ENCODE data around the gene KEL. TPM values are rescaled to one million over a fixed set of nuclear protein-coding genes. Genes with fewer than 3 reads are reported as not detected.

KEL gene
- total RNA-seq, 2 donors from 2014 or later: 0.31 to 1.8 TPM

GRCh38 chr7:142956951-142957623 is 5.1 kb downstream of the KEL start:
- no peak for ATAC-seq (replicated peaks in 1 of 2)
- no peaks in the 10 kb centered on the region for H3K4me1 Mint-ChIP-seq (ENCODE audit: low read depth)
- H3K27ac Mint-ChIP-seq: no peak overlapping the region
- no peak overlapping the region for H3K4me3 Mint-ChIP-seq
- DNase-seq: no peak
- H3K9me3 Mint-ChIP-seq: peaks cover 13 to 17% of the 10 kb centered on the region in 2 donors
- H3K27me3 Mint-ChIP-seq (ENCODE audit: low read depth): peaks cover 15% of the 10 kb centered on the region
- peaks cover 2 to 10% of the 10 kb centered on the region in 2 donors for H3K36me3 Mint-ChIP-seq (ENCODE audit: insufficient read depth in 2 of 2)

GRCh38 chr7:142954680-142955268 is 7.4 kb downstream of the KEL start:
- Mint-ChIP-seq H3K36me3 (ENCODE audit: insufficient read depth in 2 of 2) (peaks cover 2 to 10% of the 10 kb centered on the region in 2 donors), H3K27me3 (ENCODE audit: low read depth) (peaks cover 14% of the 10 kb centered on the region), H3K4me3 (no peak overlapping the region), H3K4me1 (ENCODE audit: low read depth) (no peaks in the 10 kb centered on the region), H3K27ac (no peak overlapping the region), H3K9me3 (peaks cover 13 to 17% of the 10 kb centered on the region in 2 donors)
- DNase-seq (no peak), ATAC-seq (replicated peaks in 1 of 2) (no peak)

GRCh38 chr7:142950235-142950634 is 11.9 kb downstream of the KEL start:
- ATAC-seq (replicated peaks in 1 of 2) (no peak), DNase-seq (no peak)
- peaks cover 5 to 10% of the 10 kb centered on the region in 2 donors for H3K9me3 Mint-ChIP-seq
- H3K36me3 Mint-ChIP-seq (ENCODE audit: insufficient read depth in 2 of 2): no peaks in the 10 kb centered on the region
- peaks cover 7% of the 10 kb centered on the region for H3K27me3 Mint-ChIP-seq (ENCODE audit: low read depth)
- no peaks in the 10 kb centered on the region for H3K4me1 Mint-ChIP-seq (ENCODE audit: low read depth)
- no peak overlapping the region for H3K4me3 Mint-ChIP-seq
- H3K27ac Mint-ChIP-seq: no peak overlapping the region

GRCh38 chr7:142948603-142949002 is 13.6 kb downstream of the KEL start:
- H3K27ac Mint-ChIP-seq: no peak overlapping the region
- no peaks in the 10 kb centered on the region for H3K4me1 Mint-ChIP-seq (ENCODE audit: low read depth)
- H3K27me3 Mint-ChIP-seq (ENCODE audit: low read depth): peaks cover 7% of the 10 kb centered on the region
- no peaks in the 10 kb centered on the region for H3K36me3 Mint-ChIP-seq (ENCODE audit: insufficient read depth in 2 of 2)
- ATAC-seq (replicated peaks in 1 of 2): no peak
- no peak for DNase-seq
- peaks cover under 1 to 1% of the 10 kb centered on the region in 2 donors for H3K9me3 Mint-ChIP-seq
- no peak overlapping the region for H3K4me3 Mint-ChIP-seq

DNA sequence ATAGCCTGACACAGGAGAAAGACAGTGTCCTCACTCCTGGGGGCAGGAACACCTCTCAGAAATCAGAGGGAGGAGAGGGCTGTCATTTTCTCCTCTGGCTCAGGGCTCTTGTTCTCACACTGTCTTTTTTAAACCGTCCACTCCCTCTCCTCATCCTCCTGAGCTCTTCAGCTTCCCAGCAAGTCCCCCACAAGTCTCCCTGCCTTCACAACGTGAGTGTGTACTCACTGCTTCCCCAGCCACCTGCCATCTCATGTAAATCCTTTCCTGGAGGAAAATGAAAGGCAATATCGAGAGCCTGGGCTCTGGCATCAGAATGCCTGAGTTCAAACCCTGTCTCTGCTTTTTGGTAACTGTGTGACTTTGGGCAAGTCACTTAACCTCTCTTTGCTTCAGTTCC is 17.2 kb downstream of the KEL start:
- H3K36me3 Mint-ChIP-seq (ENCODE audit: insufficient read depth in 2 of 2): no peaks in the 10 kb centered on the region
- H3K4me3 Mint-ChIP-seq: no peak overlapping the region
- no peak overlapping the region for H3K27ac Mint-ChIP-seq
- H3K27me3 Mint-ChIP-seq (ENCODE audit: low read depth): peaks cover under 1% of the 10 kb centered on the region
- no peaks in the 10 kb centered on the region for H3K4me1 Mint-ChIP-seq (ENCODE audit: low read depth)
- ATAC-seq (replicated peaks in 1 of 2) (no peak), DNase-seq (no peak)
- no peaks in the 10 kb centered on the region for H3K9me3 Mint-ChIP-seq

DNA sequence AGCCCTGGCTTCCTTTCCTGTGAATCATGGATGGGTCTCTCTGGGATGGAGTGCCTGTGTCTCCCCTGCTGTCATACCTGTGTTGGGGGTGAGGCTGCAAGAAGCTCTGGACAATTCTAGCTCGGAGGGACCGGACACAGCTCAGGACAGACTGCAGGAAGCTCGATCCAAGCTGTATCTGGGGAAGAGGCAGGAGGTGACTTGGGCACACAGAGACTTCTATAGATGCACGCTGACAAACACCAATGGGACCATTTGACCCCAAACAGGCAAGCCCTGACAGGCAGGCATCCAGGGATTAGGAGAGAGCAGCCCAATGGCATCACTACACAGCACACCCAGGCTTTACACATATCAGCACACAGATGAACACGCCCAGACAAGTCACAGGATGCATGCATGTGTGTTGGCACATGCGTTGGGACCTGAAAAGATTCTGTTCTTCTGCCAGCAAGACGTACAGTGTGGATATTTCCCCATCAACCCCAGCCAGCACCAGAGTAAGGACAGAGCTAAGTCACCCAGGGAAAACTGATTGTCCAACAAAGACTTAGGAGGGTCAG is 18.4 kb downstream of the KEL start:
- H3K36me3 Mint-ChIP-seq (ENCODE audit: insufficient read depth in 2 of 2): no peaks in the 10 kb centered on the region
- no peak overlapping the region for H3K27ac Mint-ChIP-seq
- no peaks in the 10 kb centered on the region for H3K9me3 Mint-ChIP-seq
- ATAC-seq (replicated peaks in 1 of 2) (no peak), DNase-seq (no peak)
- no peak overlapping the region for H3K4me3 Mint-ChIP-seq
- no peaks in the 10 kb centered on the region for H3K27me3 Mint-ChIP-seq (ENCODE audit: low read depth)
- H3K4me1 Mint-ChIP-seq (ENCODE audit: low read depth): no peaks in the 10 kb centered on the region

- no peak for ATAC-seq (replicated peaks in 1 of 2)
- Mint-ChIP-seq H3K27ac (no peak overlapping the region), H3K4me1 (ENCODE audit: low read depth) (no peaks in the 10 kb centered on the region), H3K4me3 (no peak overlapping the region), H3K36me3 (ENCODE audit: insufficient read depth in 2 of 2) (no peaks in the 10 kb centered on the region), H3K27me3 (ENCODE audit: low read depth) (no peaks in the 10 kb centered on the region), H3K9me3 (no peaks in the 10 kb centered on the region)
- DNase-seq: no peak
Observed at GRCh38 chr7:142942746-142943145, 19.4 kb downstream of the KEL start.

- DNase-seq (no peak), ATAC-seq (replicated peaks in 1 of 2) (no peak)
- no peaks in the 10 kb centered on the region for H3K9me3 Mint-ChIP-seq
- no peaks in the 10 kb centered on the region for H3K36me3 Mint-ChIP-seq (ENCODE audit: insufficient read depth in 2 of 2)
- H3K27ac Mint-ChIP-seq: no peak overlapping the region
- H3K27me3 Mint-ChIP-seq (ENCODE audit: low read depth): no peaks in the 10 kb centered on the region
- no peaks in the 10 kb centered on the region for H3K4me1 Mint-ChIP-seq (ENCODE audit: low read depth)
- H3K4me3 Mint-ChIP-seq: no peak overlapping the region
Observed at GRCh38 chr7:142941541-142941940, 20.6 kb downstream of the KEL start.

GRCh38 chr7:142940966-142941535 is 21.1 kb downstream of the KEL start:
- Mint-ChIP-seq H3K36me3 (ENCODE audit: insufficient read depth in 2 of 2) (no peaks in the 10 kb centered on the region), H3K27me3 (ENCODE audit: low read depth) (no peaks in the 10 kb centered on the region), H3K9me3 (no peaks in the 10 kb centered on the region), H3K4me3 (no peak overlapping the region), H3K27ac (no peak overlapping the region), H3K4me1 (ENCODE audit: low read depth) (no peaks in the 10 kb centered on the region)
- ATAC-seq (replicated peaks in 1 of 2) (no peak), DNase-seq (no peak)

DNA sequence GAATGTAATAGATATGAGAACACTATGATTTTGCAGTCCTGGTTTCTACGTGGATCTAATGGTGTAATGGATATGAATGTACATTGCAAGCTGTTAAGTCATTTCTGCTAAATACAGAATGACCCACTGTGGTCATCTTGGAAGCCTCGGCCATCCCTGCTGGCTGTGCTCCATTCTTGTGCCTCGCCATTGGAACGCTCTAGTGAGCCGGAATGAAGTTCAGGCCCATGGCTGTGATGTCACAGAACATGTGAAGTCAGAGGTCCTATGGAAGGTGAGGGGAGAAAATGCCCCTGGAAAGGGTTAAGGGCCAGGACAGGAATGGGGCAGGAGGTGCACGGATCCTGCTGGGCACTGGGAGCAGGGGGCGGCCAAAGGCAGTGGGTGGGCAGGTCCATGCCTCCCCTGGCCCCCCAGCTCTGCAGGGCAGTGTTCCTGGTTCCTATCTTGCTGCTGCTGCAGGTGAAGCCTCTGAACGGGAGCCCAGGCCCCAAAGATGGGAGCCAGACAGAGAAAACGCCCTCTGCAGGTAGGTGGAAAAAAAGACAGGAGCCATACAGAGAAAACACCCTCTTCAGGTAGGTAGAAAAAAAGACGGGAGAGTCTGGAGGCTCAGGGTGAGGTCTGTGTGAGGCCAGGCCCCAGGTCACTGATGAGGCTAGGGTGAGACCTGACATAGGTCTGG is 22.8 kb downstream of the KEL start, which contains the start of gene LLCFC1:
LLCFC1 (plus strand) TSS at position 259 of the 685 bp plus-strand sequence; CDS start at position 397, 138 bp downstream.
- Mint-ChIP-seq H3K27me3 (ENCODE audit: low read depth) (peaks cover 5% of the 10 kb centered on the region), H3K9me3 (no peaks in the 10 kb centered on the region), H3K4me1 (ENCODE audit: low read depth) (no peaks in the 10 kb centered on the region), H3K36me3 (ENCODE audit: insufficient read depth in 2 of 2) (no peaks in the 10 kb centered on the region), H3K4me3 (no peak within 1 kb of the TSS), H3K27ac (no peak within 1 kb of the TSS)
- DNase-seq (peak in 1 of 2 donors; percentile 7), ATAC-seq (replicated peaks in 1 of 2) (peak; percentile 32 to 40)

DNA sequence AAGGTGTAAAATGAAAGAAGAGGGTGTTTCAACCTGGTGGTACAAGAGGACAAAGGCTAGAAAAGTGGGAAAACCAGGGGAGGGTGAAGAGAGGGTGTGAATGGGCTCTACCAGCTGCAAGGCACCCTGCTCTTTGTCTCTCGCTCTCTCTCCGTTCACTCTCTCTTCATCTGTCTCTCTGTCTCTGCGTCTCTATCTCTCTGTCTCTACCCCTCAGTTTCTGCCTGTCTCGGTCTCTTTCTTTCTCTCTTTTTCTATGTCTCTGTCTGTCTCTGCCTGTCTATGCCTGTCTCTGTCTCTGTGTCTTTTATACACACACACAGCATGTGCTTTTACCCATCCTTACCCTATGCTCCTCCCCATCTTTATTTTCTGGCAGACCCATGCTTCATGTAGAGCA is 23.6 kb downstream of the KEL start:
- ATAC-seq (replicated peaks in 1 of 2) (no peak), DNase-seq (no peak)
- Mint-ChIP-seq H3K9me3 (no peaks in the 10 kb centered on the region), H3K27me3 (ENCODE audit: low read depth) (peaks cover 5% of the 10 kb centered on the region), H3K27ac (no peak overlapping the region), H3K4me1 (ENCODE audit: low read depth) (no peaks in the 10 kb centered on the region), H3K36me3 (ENCODE audit: insufficient read depth in 2 of 2) (no peaks in the 10 kb centered on the region), H3K4me3 (no peak overlapping the region)

DNA sequence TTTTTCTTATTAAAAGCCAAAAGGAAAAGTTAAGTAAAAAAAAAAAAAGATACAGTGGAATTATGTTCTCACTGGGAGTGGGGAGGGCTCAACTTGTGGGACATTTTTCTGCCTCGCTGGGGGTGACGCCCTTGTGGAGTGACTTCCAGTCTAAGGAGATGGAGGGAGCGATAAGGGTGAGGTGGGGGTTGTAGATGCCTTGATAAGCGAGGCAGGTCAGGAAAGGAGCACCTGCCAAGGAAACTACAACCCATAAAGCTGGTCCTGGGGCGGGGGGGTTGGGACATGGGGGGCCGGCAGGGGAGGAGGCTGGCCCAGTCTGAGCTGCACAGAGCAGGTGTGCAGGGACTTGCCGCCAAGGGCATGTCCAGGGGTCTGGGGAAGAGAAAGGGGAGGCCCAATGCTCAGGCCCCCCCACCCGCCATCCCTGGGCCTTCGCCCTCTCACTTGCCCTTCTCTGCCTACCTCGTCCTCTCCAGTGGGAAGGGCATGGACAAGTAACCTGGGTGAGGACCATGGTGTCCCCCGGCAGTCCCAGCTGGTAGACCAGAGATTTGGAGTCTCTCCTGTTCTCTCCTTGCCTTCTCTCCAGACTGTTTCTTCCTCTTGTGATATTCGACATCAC is 26.1 kb downstream of the KEL start:
- Mint-ChIP-seq H3K36me3 (ENCODE audit: insufficient read depth in 2 of 2) (no peaks in the 10 kb centered on the region), H3K27me3 (ENCODE audit: low read depth) (peaks cover 5% of the 10 kb centered on the region), H3K4me1 (ENCODE audit: low read depth) (no peaks in the 10 kb centered on the region), H3K27ac (no peak overlapping the region), H3K4me3 (no peak overlapping the region), H3K9me3 (no peaks in the 10 kb centered on the region)
- no peak for ATAC-seq (replicated peaks in 1 of 2)
- DNase-seq: no peak

DNA sequence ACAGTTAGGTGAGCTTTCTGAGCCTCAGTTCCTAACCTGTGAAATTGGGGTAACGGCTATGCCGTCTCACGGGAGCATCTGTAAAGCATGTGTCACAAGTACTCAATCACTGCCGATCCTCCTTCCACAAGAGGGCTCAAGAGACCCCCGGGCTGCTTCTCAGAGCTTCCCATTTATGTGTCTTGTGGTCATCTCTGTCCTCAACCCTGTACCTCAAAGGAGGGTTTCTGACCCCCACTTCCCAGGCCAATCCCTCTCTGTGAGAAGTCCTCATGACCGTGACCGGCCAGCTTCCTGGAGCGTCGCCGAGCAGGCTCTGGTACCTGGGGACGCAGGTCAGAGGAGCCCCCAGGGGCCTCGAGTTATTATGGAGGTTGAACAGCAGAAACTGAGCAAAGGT is 28.1 kb downstream of the KEL start:
- Mint-ChIP-seq H3K4me3 (no peak overlapping the region), H3K4me1 (ENCODE audit: low read depth) (no peaks in the 10 kb centered on the region), H3K27ac (no peak overlapping the region), H3K27me3 (ENCODE audit: low read depth) (peaks cover 5% of the 10 kb centered on the region), H3K36me3 (ENCODE audit: insufficient read depth in 2 of 2) (no peaks in the 10 kb centered on the region), H3K9me3 (no peaks in the 10 kb centered on the region)
- no peak for ATAC-seq (replicated peaks in 1 of 2)
- DNase-seq: no peak

Measured in activated T-cell treated with anti-CD3 and anti-CD28 coated beads, Interleukin-2, amount 50 U/mL, for 72 hours (primary cell).